HG03378 (cell line): Measurements from ENCODE around the gene LZTS3.
A peak's percentile ranks its signal among the peaks of the same experiment; 100 is the strongest.
"Not testable (repeated sequence)": the region's sequence is repeated elsewhere in the genome, so short reads cannot be mapped to it uniquely, and the experiment has no call there.

Experiments
- ATAC-seq: cut with Tn5 transposase; IDR thresholded peaks from one replicate; pipeline ENCODE4 v1.9.1; 2021; ENCODE audit warnings: mild to moderate bottlenecking, moderate library complexity; ENCODE audit not compliant: unreplicated experiment

Gene LZTS3

GRCh38 chr20:3168829-3169590 is 4.3 kb downstream of the LZTS3 start:
- ATAC-seq, result no peak

GRCh38 chr20:3168079-3168828 is 5.1 kb downstream of the LZTS3 start:
- no peak for ATAC-seq

- no peak for ATAC-seq
Measured at GRCh38 chr20:3167738-3168078, 5.6 kb downstream of the LZTS3 start.

- no peak for ATAC-seq
Measured at GRCh38 chr20:3166913-3167342, 6.4 kb downstream of the LZTS3 start.

GRCh38 chr20:3166338-3166912 is 6.9 kb downstream of the LZTS3 start:
- ATAC-seq, result no peak

- no peak for ATAC-seq
Measured at GRCh38 chr20:3165473-3166337, 7.6 kb downstream of the LZTS3 start.

GRCh38 chr20:3164763-3165410 is 8.5 kb downstream of the LZTS3 start:
- no peak for ATAC-seq

- ATAC-seq, result no peak
Measured at GRCh38 chr20:3164043-3164762, 9.1 kb downstream of the LZTS3 start.

- no peak for ATAC-seq
Measured at GRCh38 chr20:3163099-3164042, 10.0 kb downstream of the LZTS3 start.

GRCh38 chr20:3162080-3162611 is 11.2 kb downstream of the LZTS3 start:
- ATAC-seq, result no peak

GRCh38 chr20:3161316-3162079 is 11.9 kb downstream of the LZTS3 start:
- no peak for ATAC-seq

GRCh38 chr20:3160418-3160817 is 12.9 kb downstream of the LZTS3 start:
- no peak for ATAC-seq

- ATAC-seq, result no peak
Measured at GRCh38 chr20:3158968-3159431, 14.3 kb downstream of the LZTS3 start.

GRCh38 chr20:3157817-3158216 is 15.5 kb downstream of the LZTS3 start:
- no peak for ATAC-seq

- ATAC-seq, result peak; percentile 69
Measured at GRCh38 chr20:3156811-3157619, 16.3 kb downstream of the LZTS3 start.

GRCh38 chr20:3152057-3152644 is 21.2 kb downstream of the LZTS3 start:
- not testable (repeated sequence) for ATAC-seq
